ENCODE results near the gene NOMO2.
"Not testable (repeated sequence)": the region's sequence is repeated elsewhere in the genome, so short reads cannot be mapped to it uniquely, and the experiment has no call there.

NOMO2 gene, protein sequence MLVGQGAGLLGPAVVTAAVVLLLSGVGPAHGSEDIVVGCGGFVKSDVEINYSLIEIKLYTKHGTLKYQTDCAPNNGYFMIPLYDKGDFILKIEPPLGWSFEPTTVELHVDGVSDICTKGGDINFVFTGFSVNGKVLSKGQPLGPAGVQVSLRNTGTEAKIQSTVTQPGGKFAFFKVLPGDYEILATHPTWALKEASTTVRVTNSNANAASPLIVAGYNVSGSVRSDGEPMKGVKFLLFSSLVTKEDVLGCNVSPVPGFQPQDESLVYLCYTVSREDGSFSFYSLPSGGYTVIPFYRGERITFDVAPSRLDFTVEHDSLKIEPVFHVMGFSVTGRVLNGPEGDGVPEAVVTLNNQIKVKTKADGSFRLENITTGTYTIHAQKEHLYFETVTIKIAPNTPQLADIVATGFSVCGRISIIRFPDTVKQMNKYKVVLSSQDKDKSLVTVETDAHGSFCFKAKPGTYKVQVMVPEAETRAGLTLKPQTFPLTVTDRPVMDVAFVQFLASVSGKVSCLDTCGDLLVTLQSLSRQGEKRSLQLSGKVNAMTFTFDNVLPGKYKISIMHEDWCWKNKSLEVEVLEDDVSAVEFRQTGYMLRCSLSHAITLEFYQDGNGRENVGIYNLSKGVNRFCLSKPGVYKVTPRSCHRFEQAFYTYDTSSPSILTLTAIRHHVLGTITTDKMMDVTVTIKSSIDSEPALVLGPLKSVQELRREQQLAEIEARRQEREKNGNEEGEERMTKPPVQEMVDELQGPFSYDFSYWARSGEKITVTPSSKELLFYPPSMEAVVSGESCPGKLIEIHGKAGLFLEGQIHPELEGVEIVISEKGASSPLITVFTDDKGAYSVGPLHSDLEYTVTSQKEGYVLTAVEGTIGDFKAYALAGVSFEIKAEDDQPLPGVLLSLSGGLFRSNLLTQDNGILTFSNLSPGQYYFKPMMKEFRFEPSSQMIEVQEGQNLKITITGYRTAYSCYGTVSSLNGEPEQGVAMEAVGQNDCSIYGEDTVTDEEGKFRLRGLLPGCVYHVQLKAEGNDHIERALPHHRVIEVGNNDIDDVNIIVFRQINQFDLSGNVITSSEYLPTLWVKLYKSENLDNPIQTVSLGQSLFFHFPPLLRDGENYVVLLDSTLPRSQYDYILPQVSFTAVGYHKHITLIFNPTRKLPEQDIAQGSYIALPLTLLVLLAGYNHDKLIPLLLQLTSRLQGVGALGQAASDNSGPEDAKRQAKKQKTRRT

DNA sequence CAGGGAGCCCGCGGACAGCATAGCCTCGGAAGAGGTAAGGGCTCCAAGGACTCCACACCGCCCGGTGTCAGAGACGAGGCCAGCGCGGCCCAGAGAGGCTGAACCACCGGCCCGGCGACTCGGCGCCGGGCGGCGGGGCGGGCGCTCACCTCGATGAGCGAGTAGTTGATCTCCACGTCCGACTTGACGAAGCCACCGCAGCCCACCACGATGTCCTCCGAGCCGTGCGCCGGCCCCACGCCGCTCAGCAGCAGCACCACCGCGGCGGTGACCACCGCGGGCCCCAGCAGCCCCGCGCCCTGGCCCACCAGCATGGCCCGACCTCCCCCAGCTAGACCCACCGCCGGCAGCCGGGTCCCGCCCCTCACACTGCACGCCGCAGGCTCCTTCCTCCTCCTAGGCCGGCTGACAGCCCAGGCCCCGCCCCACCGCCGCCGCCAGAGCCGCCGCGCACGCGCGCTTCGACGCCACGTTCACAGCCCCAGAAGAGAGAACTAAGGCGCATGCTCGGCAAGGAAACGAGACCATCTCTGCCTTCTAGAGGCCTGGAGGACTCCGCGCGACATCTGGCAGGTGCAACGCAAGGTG lies at the start of gene NOMO2:
Gene NOMO2, minus strand, starts transcription at position 371 of the 588 bp plus-strand sequence. Its CDS starts 57 bp downstream, at position 314.
- peak; percentile 46 for DNase-seq

DNA sequence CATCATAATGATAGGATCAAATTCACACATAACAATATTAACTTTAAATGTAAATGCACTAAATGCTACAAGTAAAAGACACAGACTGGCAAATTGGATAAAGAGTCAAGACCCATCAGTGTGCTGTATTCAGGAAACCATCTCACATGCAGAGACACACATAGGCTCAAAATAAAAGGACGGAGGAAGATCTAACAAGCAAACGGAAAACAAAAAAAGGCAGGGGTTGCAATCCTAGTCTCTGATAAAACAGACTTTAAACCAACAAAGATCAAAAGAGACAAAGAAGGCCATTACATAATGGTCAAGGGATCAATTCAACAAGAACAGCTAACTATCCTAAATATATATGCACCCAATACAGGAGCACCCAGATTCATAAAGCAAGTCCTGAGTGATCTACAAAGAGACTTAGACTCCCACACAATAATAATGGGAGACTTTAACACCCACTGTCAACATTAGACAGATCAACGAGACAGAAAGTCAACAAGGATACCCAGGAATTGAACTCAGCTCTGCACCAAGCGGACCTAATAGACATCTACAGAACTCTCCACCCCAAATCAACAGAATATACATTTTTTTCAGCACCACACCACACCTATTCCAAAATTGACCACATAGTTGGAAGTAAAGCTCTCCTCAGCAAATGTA lies 48.4 kb upstream of the NOMO2 start:
- DNase-seq = not testable (repeated sequence)

DNA sequence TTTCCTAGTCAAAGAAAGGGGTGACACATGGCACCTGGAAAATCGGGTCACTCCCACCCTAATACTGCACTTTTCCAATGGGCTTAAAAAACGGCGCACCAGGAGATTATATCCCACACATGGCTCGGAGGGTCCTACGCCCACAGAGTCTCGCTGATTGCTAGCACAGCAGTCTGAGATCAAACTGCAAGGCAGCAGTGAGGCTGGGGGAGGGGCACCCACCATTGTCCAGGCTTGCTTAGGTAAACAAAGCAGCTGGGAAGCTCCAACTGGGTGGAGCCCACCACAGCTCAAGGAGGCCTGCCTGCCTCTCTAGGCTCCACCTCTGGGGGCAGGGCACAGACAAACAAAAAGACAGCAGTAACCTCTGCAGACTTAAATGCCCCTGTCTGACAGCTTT lies 46.4 kb upstream of the NOMO2 start:
- not testable (repeated sequence) for DNase-seq

DNA sequence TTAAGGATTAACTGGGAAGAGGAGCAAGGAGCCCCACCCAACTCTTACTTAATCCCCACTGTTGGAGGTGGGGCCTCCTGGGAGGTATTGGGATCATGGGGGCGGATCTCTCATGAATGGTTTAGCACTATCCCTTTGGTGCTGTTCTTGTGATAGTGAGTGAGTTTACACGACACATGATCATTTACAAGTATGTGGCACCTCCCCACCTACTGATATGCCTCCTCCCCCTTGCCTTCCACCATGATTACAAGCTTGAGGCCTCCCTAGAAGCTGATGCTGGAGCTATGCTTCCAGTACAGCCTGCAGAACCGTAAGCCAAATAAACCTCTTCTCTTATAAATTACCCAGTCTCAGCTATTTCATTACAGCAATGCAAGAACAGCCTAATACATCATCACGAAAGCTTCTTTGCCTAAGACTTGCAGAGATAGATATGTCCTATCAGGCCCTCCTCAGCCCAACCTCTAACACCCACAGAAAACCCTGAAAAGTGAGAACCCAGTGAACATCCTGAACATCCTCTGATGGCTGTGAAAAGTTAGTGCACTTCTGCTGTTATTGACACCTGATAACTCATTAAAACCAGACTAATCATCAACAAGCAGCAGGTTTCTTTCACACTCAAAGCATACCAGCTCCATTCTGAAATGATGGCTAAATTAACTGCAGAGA lies 41.8 kb upstream of the NOMO2 start:
- not testable (repeated sequence) for DNase-seq

DNA sequence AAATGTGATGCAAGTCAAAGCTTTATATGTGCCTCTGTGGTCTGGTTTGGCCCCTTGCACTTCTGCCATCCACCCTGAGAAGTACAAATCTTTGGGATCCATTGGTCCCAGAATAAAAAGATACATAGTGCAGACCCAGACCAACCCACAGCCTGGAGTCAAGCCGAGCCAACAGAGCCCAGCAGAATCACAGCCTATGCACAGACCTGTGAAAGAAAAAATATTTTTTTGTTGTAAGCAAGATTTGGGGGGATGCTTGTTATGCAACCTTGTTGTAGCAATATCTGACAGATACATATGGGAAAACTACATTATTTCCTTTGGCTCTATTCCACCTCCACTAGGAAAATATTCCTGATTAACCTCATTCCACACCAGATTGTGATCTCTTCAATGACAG lies 36.7 kb upstream of the NOMO2 start:
- DNase-seq = not testable (repeated sequence)

DNA sequence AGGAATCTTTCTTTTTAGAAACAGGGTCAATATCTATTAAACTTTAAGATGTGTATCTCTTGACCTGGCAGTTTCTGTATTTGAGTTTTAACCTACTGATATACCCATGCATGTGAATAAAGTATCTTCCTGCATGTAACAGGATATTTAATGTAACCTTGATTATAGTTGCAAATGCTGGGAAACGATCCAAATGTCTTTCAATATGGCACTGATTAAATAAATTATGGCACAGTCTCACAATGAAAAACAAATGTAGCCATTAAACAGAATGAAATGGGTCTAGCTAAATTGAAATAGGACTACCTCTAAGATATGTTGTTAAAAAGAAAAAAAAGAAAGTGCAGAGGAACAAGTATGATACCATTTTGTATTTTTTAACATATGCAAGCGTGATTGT lies 35.8 kb upstream of the NOMO2 start:
- DNase-seq = not testable (repeated sequence)

DNA sequence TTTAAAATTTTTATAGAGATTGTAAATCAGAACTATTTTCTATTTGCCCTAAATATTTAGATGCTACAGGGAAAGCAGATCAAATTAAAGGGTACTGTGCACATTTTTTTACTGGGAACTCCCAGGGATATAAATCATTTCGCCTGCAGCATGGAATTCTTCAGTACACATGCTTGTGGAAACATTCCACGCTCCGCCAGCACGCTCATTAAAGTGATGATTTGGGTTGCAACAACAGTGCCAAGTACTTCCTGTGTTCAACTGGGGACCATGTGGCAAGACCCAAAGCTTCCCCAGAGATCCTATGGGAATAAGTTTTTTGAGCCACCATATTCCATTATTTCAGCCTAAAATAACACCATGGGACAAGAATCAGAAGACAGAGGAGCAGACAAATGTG lies 35.4 kb upstream of the NOMO2 start:
- not testable (repeated sequence) for DNase-seq

DNA sequence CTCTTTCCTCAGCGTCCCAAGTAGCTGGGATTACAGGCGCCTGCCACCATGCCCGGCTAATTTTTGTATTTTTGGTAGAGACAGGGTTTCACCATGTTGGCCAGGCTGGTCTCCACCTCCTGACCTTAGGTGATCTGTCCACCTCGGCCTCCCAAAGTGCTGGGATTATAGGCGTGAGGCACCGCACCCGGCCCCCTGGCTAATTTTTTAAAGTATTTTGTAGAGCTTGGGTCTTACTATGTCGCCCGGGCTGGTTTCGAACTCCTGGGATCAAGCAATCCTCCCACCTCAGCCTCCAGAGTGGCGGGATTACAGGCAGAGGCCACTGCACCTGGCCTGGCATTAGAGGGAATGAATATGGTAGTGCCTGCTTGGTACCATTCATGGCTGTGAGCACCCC lies 33.9 kb upstream of the NOMO2 start:
- not testable (repeated sequence) for DNase-seq

DNA sequence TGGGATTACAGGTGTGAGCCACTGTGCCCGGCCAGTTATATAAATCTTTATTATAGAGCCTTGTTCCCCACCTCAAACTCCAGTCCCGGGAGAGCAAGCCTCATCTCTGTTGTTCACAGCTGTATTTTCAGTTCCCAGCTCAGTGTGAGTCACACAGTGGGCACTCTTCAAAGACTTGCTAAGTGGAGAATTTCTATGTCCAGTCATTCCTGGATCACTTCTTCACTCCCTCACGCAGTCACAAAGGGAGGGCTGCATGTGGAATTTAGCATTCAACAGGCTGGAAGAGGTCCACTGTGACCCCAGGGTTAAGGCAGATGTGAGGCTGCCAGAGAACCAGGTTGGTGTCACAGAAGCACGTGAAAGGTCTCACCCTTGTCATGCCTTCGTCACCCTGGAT lies 33.0 kb upstream of the NOMO2 start:
- DNase-seq = not testable (repeated sequence)

DNA sequence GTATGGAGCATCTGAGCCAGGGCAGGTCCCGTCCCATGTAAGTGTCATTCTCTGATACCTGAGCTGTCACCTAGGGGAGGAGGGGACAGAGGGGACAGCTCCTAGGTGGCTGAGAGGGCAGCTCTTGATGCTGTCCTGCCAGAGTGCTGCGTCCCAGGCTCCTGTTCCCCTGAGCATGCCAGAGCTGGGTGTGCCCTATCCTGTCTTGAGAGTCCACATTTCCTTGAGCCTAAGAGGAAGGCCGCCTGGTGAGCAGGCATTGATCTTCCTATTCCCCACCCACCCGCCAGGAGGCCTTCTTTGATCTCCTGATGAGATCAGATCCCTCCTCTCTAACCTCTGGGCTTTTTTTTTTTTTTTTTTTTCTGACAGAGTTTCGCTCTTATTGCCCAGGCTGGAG lies 32.0 kb upstream of the NOMO2 start:
- DNase-seq = not testable (repeated sequence)

DNA sequence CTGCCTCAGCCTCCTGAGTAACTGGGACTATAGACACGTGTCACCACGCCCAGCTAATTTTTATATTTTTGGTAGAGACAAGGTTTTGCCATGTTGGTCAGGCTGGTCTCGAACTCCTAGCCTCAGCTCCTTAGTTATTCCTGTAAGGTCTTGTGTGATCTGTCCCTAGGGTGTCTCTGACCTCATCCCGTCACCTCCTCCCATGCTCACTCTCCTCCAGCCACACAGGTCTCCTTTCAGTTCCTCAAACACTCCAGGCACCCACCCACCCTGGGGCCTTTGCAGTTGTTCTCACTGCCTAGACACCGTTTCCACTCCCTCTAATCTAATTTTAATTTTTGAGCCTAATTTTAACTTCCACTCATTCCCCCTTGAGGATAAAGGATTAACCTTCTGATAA lies 31.1 kb upstream of the NOMO2 start:
- DNase-seq = not testable (repeated sequence)

DNA sequence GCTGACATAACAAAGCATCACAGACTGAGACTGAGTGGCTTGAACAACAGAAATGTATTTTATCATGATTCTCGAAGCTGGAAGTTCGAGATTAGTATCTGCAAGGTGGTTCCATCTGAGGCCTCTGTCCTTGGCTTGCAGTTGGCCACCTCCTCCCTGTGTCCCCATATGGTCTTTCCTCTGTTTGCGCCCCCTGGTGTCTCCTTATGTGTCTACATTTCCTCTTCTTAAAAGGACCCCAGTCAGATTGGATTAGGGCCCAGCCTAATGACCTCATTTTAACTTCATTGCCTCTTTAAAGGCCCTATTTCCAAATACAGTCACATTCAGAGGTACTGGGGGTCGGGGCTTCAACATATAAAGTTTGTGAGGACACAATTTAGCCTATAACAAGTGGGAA lies 30.0 kb upstream of the NOMO2 start:
- DNase-seq = not testable (repeated sequence)

DNA sequence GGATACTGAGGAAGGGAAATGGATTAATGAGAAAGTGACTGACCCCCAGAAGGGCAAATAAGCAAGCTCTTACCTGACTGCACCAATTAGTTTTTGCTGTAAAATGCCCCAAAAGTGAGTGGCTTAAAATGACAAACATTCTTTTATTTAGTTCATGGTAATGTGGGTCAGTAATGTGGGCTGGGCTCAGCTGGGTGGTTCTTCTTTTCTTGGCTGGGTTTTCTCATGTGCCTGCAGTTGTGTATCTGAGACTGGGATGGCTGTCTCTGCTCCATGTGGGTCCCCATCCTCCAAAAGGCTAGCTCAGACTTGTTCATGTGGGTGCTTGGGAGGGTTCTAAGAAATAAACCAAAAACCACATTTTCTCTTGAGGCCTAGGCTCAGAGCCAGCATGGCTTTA lies 29.5 kb upstream of the NOMO2 start:
- not testable (repeated sequence) for DNase-seq

DNA sequence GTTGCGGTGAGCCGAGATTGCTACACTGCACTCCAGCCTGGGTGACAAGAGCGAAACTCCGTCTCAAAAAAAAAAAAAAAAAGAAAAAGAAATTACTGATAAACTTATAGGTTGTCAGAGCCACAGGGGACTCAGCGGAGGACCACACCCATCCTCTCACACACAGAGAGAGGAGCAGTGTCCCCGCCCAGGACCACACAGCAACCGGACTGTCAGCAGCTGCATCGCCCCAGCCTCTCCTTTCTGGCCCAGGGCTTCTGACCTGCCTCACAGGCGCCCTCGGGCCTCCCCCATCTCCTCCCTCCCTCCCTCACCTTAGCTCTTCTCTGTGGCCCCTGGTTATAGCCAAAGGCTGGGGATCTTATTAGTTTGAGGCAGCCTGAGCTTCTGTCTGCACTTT lies 27.9 kb upstream of the NOMO2 start:
- not testable (repeated sequence) for DNase-seq

DNA sequence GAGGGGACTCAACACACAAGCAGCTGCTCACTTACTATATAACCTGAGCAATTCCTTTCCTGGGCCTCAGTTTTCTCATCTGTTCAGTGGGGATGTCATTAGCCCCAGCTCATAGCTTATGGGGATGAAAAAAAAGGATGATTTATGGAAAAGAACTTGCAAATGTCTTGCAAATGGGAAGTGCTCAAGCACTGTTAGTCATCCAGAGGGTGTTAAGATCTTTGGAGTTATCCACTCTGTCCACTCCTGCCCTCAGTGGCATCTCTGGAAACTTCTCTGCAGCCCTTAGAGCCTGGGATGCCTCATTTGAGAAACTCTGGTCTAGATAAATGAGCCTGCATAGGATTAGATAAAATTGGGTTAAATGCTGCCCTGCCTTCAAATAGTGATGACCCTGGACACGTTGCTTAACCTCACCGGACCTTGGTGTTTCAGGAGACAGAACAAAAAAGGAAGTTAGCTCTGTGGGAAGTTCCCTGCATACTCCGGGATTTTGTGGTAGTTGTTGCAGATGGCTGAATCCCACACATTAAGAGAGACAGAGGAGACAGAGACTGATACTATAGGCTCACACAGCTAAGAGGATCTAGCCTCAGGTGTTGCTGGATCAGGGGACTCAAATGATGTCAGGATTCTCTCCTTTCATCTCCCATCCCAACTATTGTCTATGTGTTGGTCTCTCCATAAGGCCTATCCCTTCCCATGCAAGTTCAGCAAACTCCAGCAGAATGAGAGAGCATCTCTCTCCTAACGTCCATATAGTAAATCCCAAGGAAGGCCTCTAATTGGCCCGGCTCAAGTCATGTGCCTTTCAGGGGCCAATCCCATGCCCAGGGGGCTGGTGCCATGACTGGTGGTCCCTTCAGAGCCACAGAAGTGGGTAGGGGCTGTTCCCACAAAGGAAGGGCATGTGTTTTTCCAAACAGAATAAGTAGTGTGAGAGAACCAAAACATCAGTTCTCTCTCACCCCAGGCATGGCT lies 25.0 kb upstream of the NOMO2 start:
- not testable (repeated sequence) for DNase-seq

DNA sequence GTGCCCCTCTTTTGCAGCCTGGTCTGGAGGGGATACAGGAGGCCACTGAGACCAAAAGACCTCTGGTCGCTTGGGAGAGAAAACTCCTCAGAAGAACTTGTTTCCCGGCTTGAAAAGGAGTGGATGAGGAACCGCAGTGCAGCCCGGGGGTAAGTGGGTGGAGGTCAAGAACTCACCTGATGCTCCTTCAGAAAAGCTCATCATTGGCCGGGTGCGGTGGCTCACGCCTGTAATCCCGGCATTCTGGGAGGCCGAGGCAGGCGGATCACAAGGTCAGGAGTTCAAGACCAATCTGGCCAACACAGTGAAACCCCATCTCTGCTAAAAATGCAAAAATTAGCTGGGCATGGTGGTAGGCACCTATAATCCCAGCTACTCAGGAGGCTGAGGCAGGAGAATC lies 23.9 kb upstream of the NOMO2 start:
- DNase-seq = not testable (repeated sequence)

DNA sequence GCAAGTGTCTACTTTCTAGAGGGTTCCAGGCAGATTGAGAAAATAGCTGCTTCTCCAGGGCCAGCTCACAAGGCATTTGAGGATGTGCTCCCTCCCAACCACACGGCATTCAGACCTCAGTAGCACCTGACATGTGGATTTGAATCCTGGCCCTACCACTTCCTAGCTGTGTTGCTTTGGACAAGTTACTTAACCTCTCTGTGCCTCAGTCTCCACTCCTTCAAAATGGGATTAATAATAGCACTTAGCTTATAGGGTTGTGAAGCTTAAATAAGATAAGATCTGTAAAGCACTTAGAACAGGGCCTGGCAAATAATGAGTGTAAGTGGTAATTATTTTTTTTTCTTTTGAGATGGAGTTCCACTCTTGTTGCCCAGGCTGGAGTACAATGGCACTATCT lies 21.0 kb upstream of the NOMO2 start:
- no peak for DNase-seq

DNA sequence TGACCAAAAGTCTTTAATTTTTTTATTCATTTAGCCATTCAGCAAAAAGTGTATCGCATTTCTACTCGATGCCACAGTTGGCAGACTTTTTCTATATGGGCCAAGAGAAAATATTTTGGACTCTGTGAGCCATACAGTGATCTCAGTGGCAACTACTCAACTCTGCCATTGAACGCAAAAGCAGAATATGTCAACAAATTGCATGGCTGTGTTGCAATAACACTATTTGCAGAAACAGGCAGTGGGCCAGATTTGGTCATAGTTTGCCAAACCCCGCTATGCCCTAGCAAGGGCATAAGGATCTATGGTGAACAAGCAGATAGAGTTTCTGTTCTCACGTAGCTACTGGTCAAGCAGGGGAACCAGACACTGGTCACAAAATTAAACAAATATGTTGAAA lies 18.5 kb upstream of the NOMO2 start:
- not testable (repeated sequence) for DNase-seq

DNA sequence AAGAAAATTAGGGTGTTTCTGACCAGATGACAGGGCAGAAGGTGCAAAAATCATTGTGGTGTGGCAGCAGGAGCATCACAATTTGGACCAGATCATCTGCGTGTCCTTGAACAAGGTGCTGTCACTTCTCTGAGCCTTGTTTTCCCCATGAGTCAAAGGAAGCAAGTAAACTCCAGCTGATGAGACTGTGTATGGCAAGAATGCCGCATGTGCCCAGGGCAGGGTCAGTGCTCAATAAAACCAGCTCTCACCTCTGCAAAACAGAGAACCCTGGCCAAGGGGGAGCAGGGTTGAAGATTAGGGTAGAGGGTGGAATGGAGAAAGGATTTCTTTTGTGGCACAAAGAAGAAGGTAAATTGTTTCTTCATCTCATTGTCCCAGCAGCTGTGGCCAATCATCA lies 17.4 kb upstream of the NOMO2 start:
- not testable (repeated sequence) for DNase-seq

DNA sequence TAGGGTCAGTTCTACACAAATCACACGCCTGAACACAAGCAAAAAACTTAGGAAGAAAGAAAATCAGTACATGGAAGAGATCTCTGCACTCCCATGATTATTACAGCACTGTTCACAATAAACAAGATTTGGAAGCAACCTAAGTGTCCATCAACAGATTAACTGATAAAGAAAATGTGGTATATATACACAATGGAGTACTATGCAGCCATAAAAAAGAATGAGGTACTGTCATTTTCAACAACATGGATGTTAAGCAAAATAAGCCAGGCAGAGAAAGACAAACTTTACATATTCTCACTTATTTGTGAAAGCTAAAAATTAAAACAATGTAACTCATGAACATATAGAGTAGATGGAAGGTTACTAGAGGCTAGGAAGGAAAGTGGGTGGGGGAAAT lies 16.0 kb upstream of the NOMO2 start:
- DNase-seq = not testable (repeated sequence)

Measured in right forelimb (tissue), 1 donor.